Fibroblast of pulmonary artery (primary cell): ENCODE results near the gene XIRP1.

ENCODE experiments used
- DNase-seq: peaks from one replicate; pipeline ENCODE4 v3.0.0-alpha.2; 2010; ENCODE audit warnings: low read depth
- H3K4me3 ChIP-seq: replicated peaks from 2 replicates; pipeline ENCODE4 v1.5.1; 2011; ENCODE audit warnings: low read depth, mild to moderate bottlenecking, control low read depth, low read length, moderate library complexity
- TF ChIP-seq, protein P1 (sequence below): IDR thresholded peaks from 2 replicates; pipeline ENCODE4 v1.5.1; 2011; ENCODE audit warnings: mild to moderate bottlenecking, control low read depth, low read length, inconsistent platforms; ENCODE audit errors: missing control alignments

XIRP1 gene

DNA sequence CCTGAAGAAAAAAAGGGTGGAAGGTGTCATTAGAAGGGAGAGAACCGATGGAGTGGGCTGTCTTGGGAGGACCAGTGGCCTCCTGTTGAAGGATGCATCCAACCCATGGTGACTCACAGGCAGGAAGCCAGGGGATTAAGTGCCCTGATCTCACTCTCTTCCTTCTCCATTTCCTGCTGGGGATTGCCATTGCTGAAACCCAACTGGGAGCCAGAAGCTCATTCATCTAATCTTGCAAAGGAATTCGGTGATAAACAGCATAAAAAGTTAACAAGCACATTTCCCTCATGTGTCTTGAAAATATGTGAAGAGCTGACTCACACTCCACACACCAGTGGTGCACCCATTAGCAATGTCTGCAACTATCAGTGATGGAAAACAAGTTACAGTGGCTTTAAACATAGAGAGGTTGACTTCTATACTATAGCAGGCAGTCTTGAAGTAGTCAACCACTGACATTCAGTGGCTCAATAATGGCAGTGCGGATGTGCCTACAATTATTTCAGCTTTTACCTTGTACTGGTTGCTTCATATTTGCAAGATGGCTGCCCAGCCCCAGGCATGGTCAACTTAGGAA lies 26.2 kb downstream of the XIRP1 start:
- peak; percentile 94 for DNase-seq
- no peak overlapping the region for H3K4me3 ChIP-seq
- TF ChIP-seq, protein P1, sequence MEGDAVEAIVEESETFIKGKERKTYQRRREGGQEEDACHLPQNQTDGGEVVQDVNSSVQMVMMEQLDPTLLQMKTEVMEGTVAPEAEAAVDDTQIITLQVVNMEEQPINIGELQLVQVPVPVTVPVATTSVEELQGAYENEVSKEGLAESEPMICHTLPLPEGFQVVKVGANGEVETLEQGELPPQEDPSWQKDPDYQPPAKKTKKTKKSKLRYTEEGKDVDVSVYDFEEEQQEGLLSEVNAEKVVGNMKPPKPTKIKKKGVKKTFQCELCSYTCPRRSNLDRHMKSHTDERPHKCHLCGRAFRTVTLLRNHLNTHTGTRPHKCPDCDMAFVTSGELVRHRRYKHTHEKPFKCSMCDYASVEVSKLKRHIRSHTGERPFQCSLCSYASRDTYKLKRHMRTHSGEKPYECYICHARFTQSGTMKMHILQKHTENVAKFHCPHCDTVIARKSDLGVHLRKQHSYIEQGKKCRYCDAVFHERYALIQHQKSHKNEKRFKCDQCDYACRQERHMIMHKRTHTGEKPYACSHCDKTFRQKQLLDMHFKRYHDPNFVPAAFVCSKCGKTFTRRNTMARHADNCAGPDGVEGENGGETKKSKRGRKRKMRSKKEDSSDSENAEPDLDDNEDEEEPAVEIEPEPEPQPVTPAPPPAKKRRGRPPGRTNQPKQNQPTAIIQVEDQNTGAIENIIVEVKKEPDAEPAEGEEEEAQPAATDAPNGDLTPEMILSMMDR = peak; percentile 9

DNA sequence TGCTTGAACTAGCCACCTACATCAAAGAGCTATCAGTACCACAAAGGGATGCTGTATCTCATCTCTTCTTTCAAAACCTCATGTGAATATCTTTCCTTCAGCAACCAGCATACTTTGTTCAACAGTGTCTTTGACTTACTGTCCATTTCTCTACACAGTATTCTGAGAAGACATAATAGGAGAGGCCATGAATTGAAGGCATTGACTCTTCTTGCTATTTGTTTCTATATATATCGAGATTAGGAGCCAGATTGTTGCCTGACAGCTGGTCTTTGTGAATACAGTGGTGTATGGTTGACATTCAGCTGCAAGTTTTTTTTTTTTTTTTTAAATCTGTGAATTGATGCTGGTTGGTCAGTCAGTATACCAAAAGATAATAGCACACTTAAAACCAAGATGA lies 26.9 kb downstream of the XIRP1 start:
- TF ChIP-seq, protein P1 = no peak
- no peak for DNase-seq
- no peak overlapping the region for H3K4me3 ChIP-seq

DNA sequence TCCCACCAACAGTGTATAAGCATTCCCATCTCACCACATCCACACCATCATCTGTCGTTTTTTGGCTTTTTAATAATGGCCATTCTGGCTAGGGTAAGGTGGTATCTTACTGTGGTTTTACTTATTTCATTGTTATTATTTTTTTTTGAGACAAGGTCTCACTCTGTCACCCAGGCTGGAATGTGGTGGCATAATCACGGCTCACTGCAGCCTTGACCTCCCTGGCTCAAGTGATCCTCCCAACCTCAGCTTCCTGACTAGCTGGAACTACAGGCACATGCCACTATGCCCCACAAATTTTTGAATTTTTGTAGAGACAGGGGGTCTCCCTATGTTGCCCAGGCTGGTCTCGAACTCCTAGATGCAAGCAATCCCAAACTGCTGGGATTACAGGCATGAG lies 28.0 kb downstream of the XIRP1 start:
- TF ChIP-seq, protein P1 = no peak
- H3K4me3 ChIP-seq = no peak overlapping the region
- no peak for DNase-seq

DNA sequence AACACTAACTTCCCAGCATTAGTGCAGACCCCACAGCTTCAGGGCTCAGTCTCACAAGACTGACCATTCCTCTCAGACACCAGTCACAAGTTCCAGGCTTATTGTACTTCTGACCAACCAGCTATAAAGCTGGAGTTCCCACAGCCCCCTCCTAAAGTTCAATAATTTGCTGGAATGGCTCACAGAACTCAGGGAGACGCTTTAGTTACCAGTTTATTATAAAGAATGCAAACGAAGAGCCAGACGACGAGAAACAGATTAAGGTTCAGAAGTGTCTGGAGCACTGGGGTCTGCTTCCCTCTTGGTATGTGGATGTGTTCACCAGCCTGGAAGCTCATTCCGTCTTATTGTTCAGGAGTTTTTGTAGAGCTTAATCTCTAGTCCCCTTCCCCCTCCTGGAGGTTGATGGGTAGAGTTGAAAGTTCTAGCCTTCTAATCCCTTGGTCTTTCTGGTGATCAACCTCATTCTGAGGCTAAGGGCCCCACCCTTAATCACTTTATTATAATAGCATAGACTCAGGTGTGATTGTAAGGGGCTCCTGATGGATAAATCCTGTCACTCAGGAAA lies 34.2 kb downstream of the XIRP1 start:
- TF ChIP-seq, protein P1 = no peak
- no peak overlapping the region for H3K4me3 ChIP-seq
- no peak for DNase-seq

DNA sequence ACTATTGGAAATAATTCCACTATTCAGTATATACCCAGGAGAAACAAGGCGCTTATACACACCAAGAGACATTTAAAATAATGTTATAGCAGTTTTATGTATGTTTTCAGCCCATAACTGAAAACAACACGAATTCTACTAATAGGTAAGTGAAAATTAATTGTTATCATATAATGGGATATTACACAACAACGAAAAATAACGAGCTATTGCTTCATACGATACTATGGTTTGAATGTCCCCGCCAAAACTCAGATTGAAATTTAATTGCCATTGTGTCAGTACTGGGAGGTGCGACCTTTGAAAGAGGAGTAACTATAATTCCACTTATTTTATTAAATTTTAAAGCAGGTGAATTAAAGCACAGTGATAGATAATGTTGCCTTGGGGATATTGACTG lies 35.0 kb downstream of the XIRP1 start:
- no peak overlapping the region for H3K4me3 ChIP-seq
- DNase-seq = no peak
- TF ChIP-seq, protein P1 = no peak

DNA sequence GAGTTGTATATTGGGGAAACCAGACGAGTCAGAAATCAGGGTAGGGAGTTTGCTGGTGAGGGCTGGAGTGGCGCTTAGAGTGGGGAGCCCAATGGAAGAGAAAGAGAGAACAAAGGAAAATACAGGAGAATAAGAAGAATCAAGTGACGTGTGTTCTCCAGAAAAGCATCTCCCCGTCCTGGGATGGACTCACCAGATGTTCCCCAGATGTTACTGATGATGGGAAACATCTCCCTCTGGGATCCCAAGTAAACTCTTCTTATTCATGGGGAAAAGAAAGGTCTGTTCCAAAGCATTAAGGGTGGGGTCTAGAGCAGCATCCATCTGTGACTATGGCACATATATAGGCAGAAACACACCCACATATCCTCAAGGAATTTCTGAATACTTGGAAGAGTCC lies 36.0 kb downstream of the XIRP1 start:
- no peak overlapping the region for H3K4me3 ChIP-seq
- DNase-seq = no peak
- TF ChIP-seq, protein P1 = no peak
